ENCODE results near the gene B3GNT2. TPM values are rescaled to one million over a fixed set of nuclear protein-coding genes. Genes with fewer than 3 reads are reported as not detected.

The B3GNT2 gene
- total and polyA plus RNA-seq, 9 of the 15 experiments (the other 6 are each of a cell fraction or from before 2014, with no cell fraction given), result 6.0 to 38.9 (median 25.0) TPM

DNA sequence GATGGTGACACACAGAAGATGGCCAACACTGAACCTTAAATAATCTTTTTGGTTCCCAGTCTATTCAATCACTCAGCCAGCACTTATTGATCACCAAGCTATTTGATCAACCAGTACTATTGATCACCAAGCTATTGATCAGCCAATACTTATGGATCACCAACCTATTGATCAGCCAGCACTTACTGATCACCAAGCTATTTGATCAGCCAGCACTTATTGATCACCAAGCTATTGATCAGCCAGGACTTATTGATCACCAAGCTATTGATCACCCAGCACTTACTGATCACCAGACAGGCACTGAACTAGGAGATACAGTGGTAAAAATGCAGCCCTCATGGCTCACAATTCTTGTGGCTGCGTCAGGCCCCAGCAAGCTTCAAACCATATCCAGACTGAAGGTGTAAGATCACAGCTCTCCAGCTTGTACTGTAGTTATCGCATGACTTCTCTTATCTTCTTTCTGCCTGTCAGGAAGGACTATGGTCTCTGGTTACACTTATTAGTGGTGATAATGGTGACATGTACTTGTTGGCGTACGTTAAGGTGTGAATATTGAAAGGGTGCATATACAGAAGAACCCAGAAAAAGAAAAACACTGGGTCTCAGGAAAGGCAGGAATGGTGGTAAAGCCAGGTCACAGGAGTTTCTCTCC, 18.4 kb upstream of the B3GNT2 start (continued):
- TF ChIP-seq EZH2 (IDR thresholded peaks at IDR 0.05; ENCODE audit: borderline replicate concordance, low read depth, low read length) (no peak), JUND (IDR thresholded peaks at IDR 0.05; ENCODE audit: borderline replicate concordance, low read depth, low read length) (peak; percentile 11; the same call in 1 of the 2 replicates), JUND (tag; IDR thresholded peaks at IDR 0.05; ENCODE audit: borderline replicate concordance, low read depth, low read length) (peak; percentile 50; the same call in 1 of the 3 replicates), STAT5B (CRISPR knock-in tag; IDR thresholded peaks at IDR 0.05) (no peak), ZSCAN29 (IDR thresholded peaks at IDR 0.05) (no peak), TGIF2 (CRISPR knock-in tag; IDR thresholded peaks at IDR 0.05) (no peak), ZNF212 (CRISPR knock-in tag; IDR thresholded peaks at IDR 0.05) (no peak), SMARCE1 (IDR thresholded peaks at IDR 0.05) (0 out of 2 replicates have a peak, but pooled peaks have one; percentile 49), CEBPG (CRISPR knock-in tag; IDR thresholded peaks at IDR 0.05) (no peak), CEBPG (tag; conservative IDR thresholded peaks at IDR 0.05 in 1 of 2, IDR thresholded peaks at IDR 0.05 in 1 of 2) (no peak), NR1H2 (CRISPR knock-in tag; IDR thresholded peaks at IDR 0.05) (no peak), HDAC6 (IDR thresholded peaks at IDR 0.05; ENCODE audit: low read depth, low read length) (no peak), BRCA1 (IDR thresholded peaks at IDR 0.05) (no peak), BRCA1 (CRISPR knock-in tag; IDR thresholded peaks at IDR 0.05) (no peak), SLC30A9 (CRISPR knock-in tag; IDR thresholded peaks at IDR 0.05) (no peak), EGR1 (conservative IDR thresholded peaks at IDR 0.05) (no peak), HDGF (IDR thresholded peaks at IDR 0.05) (no peak), RNF2 (IDR thresholded peaks at IDR 0.05) (no peak), ZNF76 (CRISPR knock-in tag; IDR thresholded peaks at IDR 0.05; ENCODE audit: borderline replicate concordance) (no peak), DPF2 (IDR thresholded peaks at IDR 0.05) (peak; percentile 76)
- TF ChIP-seq, protein P1, sequence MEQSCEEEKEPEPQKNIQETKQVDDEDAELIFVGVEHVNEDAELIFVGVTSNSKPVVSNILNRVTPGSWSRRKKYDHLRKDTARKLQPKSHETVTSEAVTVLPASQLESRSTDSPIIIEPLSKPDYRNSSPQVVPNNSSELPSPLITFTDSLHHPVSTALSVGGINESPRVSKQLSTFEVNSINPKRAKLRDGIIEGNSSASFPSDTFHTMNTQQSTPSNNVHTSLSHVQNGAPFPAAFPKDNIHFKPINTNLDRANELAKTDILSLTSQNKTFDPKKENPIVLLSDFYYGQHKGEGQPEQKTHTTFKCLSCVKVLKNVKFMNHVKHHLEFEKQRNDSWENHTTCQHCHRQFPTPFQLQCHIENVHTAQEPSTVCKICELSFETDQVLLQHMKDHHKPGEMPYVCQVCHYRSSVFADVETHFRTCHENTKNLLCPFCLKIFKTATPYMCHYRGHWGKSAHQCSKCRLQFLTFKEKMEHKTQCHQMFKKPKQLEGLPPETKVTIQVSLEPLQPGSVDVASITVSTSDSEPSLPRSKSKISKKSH (CRISPR knock-in tag; IDR thresholded peaks at IDR 0.05), result no peak
- TF ChIP-seq, protein P2, sequence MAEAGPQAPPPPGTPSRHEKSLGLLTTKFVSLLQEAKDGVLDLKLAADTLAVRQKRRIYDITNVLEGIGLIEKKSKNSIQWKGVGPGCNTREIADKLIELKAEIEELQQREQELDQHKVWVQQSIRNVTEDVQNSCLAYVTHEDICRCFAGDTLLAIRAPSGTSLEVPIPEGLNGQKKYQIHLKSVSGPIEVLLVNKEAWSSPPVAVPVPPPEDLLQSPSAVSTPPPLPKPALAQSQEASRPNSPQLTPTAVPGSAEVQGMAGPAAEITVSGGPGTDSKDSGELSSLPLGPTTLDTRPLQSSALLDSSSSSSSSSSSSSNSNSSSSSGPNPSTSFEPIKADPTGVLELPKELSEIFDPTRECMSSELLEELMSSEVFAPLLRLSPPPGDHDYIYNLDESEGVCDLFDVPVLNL (CRISPR knock-in tag; IDR thresholded peaks at IDR 0.05; ENCODE audit: low read depth), result no peak
- TF ChIP-seq, protein P3, sequence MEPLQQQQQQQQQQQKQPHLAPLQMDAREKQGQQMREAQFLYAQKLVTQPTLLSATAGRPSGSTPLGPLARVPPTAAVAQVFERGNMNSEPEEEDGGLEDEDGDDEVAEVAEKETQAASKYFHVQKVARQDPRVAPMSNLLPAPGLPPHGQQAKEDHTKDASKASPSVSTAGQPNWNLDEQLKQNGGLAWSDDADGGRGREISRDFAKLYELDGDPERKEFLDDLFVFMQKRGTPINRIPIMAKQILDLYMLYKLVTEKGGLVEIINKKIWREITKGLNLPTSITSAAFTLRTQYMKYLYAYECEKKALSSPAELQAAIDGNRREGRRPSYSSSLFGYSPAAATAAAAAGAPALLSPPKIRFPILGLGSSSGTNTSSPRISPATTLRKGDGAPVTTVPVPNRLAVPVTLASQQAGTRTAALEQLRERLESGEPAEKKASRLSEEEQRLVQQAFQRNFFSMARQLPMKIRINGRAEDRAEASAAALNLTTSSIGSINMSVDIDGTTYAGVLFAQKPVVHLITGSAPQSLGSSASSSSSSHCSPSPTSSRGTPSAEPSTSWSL (CRISPR knock-in tag; IDR thresholded peaks at IDR 0.05; ENCODE audit: borderline replicate concordance), result no peak
- TF ChIP-seq, protein P4, sequence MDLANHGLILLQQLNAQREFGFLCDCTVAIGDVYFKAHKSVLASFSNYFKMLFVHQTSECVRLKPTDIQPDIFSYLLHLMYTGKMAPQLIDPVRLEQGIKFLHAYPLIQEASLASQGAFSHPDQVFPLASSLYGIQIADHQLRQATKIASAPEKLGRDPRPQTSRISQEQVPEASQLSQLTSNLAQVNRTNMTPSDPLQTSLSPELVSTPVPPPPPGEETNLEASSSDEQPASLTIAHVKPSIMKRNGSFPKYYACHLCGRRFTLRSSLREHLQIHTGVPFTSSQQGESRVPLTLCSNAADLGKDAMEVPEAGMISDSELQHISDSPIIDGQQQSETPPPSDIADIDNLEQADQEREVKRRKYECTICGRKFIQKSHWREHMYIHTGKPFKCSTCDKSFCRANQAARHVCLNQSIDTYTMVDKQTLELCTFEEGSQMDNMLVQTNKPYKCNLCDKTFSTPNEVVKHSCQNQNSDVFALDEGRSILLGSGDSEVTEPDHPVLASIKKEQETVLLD (IDR thresholded peaks at IDR 0.05), result no peak
- TF ChIP-seq, protein P5, sequence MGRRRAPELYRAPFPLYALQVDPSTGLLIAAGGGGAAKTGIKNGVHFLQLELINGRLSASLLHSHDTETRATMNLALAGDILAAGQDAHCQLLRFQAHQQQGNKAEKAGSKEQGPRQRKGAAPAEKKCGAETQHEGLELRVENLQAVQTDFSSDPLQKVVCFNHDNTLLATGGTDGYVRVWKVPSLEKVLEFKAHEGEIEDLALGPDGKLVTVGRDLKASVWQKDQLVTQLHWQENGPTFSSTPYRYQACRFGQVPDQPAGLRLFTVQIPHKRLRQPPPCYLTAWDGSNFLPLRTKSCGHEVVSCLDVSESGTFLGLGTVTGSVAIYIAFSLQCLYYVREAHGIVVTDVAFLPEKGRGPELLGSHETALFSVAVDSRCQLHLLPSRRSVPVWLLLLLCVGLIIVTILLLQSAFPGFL (CRISPR knock-in tag; IDR thresholded peaks at IDR 0.05), result no peak

Data from K562 (cell line).